AG09309 (cell line): ENCODE data around the gene ABCD1.
"Not testable (repeated sequence)": the region's sequence is repeated elsewhere in the genome, so short reads cannot be mapped to it uniquely, and the experiment has no call there.

Experiments
- DNase-seq: peaks from one replicate; pipeline ENCODE4 v3.0.0-alpha.2; 2010; ENCODE audit warnings: low read depth
- H3K4me3 ChIP-seq: 2 replicates; pipeline ENCODE4 v1.5.1; 2011; ENCODE audit warnings: mild to moderate bottlenecking, low read depth, low read length, moderate library complexity; ENCODE audit not compliant: control insufficient read depth
- CTCF ChIP-seq: IDR thresholded peaks from 2 replicates; pipeline ENCODE4 v1.5.1; 2011; ENCODE audit warnings: mild to moderate bottlenecking, low read depth, low read length, inconsistent platforms; ENCODE audit not compliant: insufficient read depth, control insufficient read depth; ENCODE audit errors: missing control alignments

The ABCD1 gene

GRCh38 chrX:153690466-153690865 is 34.2 kb upstream of the ABCD1 start:
- no peak for DNase-seq
- H3K4me3 ChIP-seq = no peak overlapping the region
- no peak for TF ChIP-seq CTCF

GRCh38 chrX:153691032-153691827 is 33.4 kb upstream of the ABCD1 start:
- not testable (repeated sequence) for DNase-seq, H3K4me3 ChIP-seq

GRCh38 chrX:153692003-153692402 is 32.7 kb upstream of the ABCD1 start:
- no peak for TF ChIP-seq CTCF
- no peak overlapping the region for H3K4me3 ChIP-seq
- DNase-seq = no peak

GRCh38 chrX:153692611-153693156 is 32.0 kb upstream of the ABCD1 start:
- no peak overlapping the region for H3K4me3 ChIP-seq
- TF ChIP-seq CTCF = no peak
- DNase-seq = no peak

- TF ChIP-seq CTCF = no peak
- H3K4me3 ChIP-seq = no peak overlapping the region
- DNase-seq = no peak
Observed at GRCh38 chrX:153693216-153694086, 31.2 kb upstream of the ABCD1 start.

DNA sequence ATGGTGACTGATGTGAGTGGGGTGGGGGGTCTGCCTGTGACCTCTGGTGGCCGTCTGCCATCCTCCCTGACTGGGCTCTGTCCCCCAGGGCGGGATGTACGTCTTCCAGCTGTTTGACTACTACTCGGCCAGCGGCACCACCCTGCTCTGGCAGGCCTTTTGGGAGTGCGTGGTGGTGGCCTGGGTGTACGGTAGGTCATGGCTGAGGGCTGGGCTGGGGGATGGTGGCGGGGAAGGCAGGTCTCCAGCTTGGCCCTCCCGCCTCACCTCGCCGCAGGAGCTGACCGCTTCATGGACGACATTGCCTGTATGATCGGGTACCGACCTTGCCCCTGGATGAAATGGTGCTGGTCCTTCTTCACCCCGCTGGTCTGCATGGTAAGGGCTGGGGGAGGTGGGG is 30.4 kb upstream of the ABCD1 start:
- H3K4me3 ChIP-seq, DNase-seq: not testable (repeated sequence)

GRCh38 chrX:153694687-153695270 is 29.9 kb upstream of the ABCD1 start:
- no peak for TF ChIP-seq CTCF
- H3K4me3 ChIP-seq = no peak overlapping the region
- no peak for DNase-seq
